ENCODE data around the gene FBXO21. TPM values are rescaled to one million over a fixed set of nuclear protein-coding genes. Genes with fewer than 3 reads are reported as not detected.

Gene FBXO21
- total RNA-seq, 1 donor from 2014 or later, result 158 TPM

DNA sequence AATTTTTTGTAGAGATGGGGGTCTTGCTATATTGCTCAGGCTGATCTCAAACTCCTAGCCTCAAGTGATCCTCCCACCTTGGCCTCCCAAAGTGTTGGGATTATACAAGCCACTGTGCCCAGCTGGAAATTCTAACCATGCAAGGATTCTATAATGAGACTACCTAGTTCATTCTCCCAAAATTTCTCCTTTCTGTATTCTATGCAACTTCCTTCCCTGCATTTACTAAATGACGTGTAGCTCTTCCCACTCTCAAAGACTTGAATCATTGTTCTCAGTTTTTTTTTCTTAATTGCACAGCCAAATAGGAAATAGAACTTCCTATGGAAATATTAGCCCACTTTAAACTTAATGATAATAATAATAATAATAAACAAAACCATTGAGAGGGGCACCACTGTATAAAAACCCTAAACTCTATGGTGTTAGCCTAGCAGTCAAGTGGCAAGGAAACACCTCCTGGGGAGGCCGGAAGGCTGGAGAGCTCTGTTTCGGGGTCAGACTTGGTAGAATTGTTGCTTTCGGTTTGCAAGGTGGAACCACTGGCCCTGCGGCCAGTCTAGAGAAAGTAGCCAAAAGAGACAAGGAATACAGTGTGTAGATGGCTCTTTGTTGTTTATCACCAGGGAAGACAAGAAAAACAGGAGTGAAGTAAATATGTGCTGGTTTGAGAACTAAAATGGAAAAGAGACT lies 51.1 kb downstream of the FBXO21 start:
- DNase-seq (ENCODE audit: low read depth, low spot score), result no peak

- DNase-seq (ENCODE audit: low read depth, low spot score), result no peak
Observed at GRCh38 chr12:117134721-117135120, 55.5 kb downstream of the FBXO21 start.

DNA sequence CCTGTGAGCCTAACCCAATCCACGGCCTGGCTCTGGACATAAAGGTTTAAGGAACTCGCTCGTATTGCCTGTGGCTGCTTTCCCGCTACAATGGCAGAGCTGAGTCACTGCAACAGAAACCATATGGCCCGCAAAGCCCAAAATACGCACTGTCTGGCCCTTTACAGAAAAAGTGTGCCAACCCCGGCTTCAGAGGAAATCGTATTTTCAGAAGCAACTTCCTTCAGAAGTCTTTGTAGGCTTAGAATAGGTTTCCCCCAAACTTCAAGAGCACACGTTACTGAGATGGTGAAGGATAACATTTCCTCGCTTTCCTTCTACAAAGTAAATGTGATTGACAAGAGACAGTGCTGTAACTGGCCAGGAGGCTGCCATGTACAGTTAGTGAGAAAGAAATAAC lies 56.2 kb downstream of the FBXO21 start:
- DNase-seq (ENCODE audit: low read depth, low spot score), result no peak

DNA sequence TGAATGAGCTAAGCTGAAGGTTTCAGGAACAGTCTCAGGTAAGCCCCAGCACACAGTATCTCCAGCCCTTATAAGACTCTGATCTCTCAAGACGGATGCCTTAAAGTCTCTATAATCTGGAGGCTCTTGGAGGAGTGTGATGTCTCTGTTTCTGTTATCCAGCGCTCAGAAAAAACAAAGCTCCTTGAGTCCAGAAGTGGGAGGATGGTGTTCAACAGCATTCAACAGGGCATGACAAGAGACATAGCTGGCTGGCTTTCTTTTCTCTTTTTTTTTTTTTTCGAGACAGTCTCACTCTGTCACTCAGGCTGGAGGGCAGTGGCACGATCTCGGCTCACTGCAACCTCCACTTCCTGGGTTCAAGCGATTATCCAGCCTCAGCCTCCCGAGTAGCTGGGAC lies 59.5 kb downstream of the FBXO21 start:
- DNase-seq (ENCODE audit: low read depth, low spot score), result no peak

GRCh38 chr12:117129391-117129790 lies 60.9 kb downstream of the FBXO21 start:
- no peak for DNase-seq (ENCODE audit: low read depth, low spot score)

- no peak for DNase-seq (ENCODE audit: low read depth, low spot score)
Observed at GRCh38 chr12:117127933-117128823, 62.1 kb downstream of the FBXO21 start.

DNA sequence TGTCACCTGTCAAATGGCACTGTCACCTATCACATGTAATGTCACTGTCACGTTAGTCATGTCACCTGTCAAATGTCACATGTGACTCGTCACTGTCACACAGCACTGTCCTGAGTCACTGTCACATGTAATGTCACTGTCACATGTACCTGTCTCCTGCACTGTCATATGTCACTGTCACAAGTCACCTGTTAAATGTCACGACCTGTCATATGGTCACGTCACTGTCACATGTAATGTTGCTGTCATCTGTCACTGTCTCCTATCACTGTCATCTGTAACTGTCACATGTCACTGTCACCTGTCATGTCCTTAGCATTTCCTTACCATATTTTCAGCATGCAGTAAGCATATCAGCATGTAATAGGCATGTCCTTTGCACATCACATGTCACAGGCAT lies 63.9 kb downstream of the FBXO21 start:
- DNase-seq (ENCODE audit: low read depth, low spot score), result no peak

GRCh38 chr12:117125767-117126166 lies 64.5 kb downstream of the FBXO21 start:
- DNase-seq (ENCODE audit: low read depth, low spot score), result no peak

DNA sequence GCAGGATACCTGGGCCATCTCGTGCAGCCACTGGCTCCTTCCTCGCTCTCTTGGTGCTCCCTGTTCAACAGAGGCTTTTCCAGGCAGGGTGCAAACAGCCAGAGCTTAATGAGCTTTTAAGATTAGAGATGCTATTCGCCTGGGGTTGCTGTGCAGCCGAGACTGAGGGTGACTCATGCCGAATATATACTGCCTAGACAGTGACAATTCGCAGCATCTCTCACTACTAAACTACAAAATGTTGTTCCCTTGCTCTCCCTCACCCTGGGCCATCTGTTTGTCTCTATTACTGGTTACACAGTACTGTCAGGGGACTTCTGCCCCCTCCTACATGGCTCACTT lies 65.0 kb downstream of the FBXO21 start:
- DNase-seq (ENCODE audit: low read depth, low spot score), result no peak

DNA sequence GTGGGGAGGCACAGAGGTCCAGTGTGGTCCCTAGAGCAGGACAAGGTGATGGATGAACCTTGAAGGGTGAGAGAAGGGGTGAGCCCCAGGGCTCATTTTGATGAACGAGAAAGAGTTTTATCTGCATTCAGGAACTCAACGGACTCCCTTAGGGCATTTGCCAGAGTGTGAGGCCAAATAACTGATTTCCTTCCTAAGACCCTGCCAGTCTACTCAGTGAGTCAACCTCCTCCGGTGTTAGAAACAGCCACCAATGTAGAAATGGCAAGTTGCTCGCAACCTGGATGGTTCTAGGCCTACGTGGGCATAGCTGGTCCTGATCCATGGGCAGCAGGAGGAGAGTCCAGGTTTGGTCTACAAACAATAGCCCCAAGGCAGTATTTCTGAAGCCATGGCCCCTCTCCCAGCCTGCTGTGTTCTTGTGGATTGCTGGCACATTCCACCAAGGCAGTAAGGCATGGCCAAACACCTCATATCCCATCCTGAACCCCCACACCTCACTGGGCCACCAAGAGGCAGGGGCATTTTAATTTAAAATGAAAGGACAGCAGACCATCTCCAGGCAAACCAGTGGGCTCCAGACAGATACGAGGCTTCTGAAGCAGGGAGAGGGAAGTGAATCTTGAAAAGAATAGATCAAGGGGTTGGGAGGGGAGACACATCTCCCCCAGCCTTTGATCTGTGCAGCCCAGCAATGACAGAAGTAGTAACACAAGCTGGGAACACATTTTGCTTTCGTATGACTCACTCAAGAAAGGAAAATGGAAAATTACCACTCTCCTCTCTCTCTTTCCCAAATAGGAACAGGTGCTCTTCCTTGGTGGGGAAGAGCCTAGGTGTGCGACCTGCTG lies 65.6 kb downstream of the FBXO21 start:
- no peak for DNase-seq (ENCODE audit: low read depth, low spot score)

GRCh38 chr12:117121441-117121840 lies 68.8 kb downstream of the FBXO21 start:
- no peak for DNase-seq (ENCODE audit: low read depth, low spot score)

GRCh38 chr12:117120787-117121186 lies 69.5 kb downstream of the FBXO21 start:
- no peak for DNase-seq (ENCODE audit: low read depth, low spot score)

- no peak for DNase-seq (ENCODE audit: low read depth, low spot score)
Observed at GRCh38 chr12:117119592-117120198, 70.6 kb downstream of the FBXO21 start.

DNA sequence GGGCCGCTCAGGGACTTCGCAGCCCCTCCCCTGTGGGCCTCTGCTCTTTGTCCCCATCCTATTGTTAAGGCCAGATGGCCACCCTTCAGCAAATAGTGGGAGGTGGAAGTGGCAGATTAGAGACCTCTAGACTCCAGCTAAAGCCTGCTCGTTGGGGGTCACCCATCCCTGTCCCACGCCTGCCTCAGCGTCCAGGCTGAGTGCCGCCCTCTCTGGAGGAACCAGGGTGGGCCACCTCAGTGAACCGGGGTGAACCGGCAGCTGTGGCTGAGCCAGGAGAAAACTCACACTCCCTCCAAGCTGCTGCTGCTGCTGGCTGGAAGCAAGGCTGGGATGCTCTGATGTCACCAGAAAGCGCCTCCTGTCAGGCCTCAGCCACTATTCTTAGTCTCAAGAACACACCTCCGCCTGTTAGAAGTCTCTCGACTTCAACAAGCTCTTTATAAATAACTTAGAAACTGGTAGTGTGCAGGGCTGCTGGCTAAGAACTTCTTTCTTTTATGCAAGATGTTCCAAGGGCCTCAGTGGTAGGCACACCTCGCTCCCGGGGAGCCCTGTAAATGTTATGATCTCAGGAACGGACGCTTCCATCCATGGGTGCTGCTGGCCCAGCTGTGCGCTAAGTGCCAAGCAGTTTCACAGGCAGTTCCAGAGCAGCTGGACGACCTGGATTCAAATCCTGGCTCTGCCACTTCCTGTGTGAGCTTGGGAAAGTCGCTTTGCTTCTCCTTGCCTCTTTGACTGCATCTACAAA lies 71.3 kb downstream of the FBXO21 start:
- no peak for DNase-seq (ENCODE audit: low read depth, low spot score)

GRCh38 chr12:117114784-117115183 lies 75.5 kb downstream of the FBXO21 start:
- DNase-seq (ENCODE audit: low read depth, low spot score), result no peak

DNA sequence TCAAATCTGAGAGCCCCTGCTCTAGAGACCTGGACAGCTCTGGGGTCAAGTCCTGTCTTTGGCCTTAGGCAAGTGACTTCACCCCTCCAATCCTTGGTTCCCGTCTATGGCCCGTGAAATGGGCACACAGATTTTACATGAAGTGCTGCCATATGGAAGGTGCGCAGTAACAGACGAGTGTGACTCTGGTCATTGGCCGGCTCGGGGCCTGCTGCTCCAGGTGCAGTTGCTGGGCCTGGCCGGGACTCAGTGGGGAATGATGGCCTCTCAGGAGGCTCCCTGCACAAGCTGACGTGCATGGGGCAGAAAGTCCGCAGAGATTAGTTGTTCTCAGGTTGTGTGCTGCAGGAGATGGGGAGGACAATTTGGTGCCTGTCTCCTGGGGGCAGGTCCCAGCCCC lies 77.0 kb downstream of the FBXO21 start:
- no peak for DNase-seq (ENCODE audit: low read depth, low spot score)

GRCh38 chr12:117111821-117112595 lies 78.3 kb downstream of the FBXO21 start:
- no peak for DNase-seq (ENCODE audit: low read depth, low spot score)

DNA sequence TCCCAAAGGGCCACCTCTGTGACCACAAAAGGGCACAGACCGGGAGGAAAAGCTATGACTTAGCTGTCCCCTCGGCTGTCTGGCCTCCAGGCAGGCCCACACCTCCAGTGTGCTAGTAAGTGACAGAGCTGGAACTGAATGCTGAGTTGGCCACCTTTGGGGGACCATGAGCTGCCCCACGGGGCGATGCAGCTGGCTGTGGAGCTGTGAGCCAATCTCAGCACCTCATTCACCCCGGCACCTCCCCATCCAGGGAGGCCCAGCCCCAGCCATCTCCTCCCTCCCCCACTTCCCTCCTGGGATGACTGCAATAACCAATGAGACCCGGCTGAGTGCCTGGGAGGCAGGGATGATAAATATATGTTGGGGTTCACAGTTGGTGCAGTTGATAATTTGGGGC lies 78.9 kb downstream of the FBXO21 start:
- DNase-seq (ENCODE audit: low read depth, low spot score), result no peak

GRCh38 chr12:117109943-117110635 lies 80.2 kb downstream of the FBXO21 start:
- DNase-seq (ENCODE audit: low read depth, low spot score), result no peak

All from pulmonary artery endothelial cell (primary cell).